HPDE6-E6E7 (cell line): Measurements from ENCODE around the gene SFSWAP.

ENCODE experiments used
- DNase-seq: peaks from one replicate; pipeline ENCODE4 v3.0.0; 2011; ENCODE audit warnings: missing footprints; ENCODE audit errors: extremely low spot score

SFSWAP gene

GRCh38 chr12:131787143-131787660 lies 76.3 kb downstream of the SFSWAP start:
- DNase-seq, result no peak

- no peak for DNase-seq
Measured at GRCh38 chr12:131788070-131788469, 77.2 kb downstream of the SFSWAP start.

GRCh38 chr12:131789638-131790037 lies 78.7 kb downstream of the SFSWAP start:
- no peak for DNase-seq

- no peak for DNase-seq
Measured at GRCh38 chr12:131793243-131794022, 82.5 kb downstream of the SFSWAP start.

- DNase-seq, result no peak
Measured at GRCh38 chr12:131794061-131794460, 83.2 kb downstream of the SFSWAP start.

- no peak for DNase-seq
Measured at GRCh38 chr12:131794573-131794972, 83.7 kb downstream of the SFSWAP start.

GRCh38 chr12:131795064-131795463 lies 84.2 kb downstream of the SFSWAP start:
- DNase-seq, result no peak

- no peak for DNase-seq
Measured at GRCh38 chr12:131795690-131796410, 85.0 kb downstream of the SFSWAP start.

- DNase-seq, result no peak
Measured at GRCh38 chr12:131796411-131796736, 85.5 kb downstream of the SFSWAP start.

GRCh38 chr12:131796754-131797587 lies 86.1 kb downstream of the SFSWAP start:
- no peak for DNase-seq

GRCh38 chr12:131797588-131797934 lies 86.7 kb downstream of the SFSWAP start:
- no peak for DNase-seq

- DNase-seq, result no peak
Measured at GRCh38 chr12:131799195-131799594, 88.3 kb downstream of the SFSWAP start.

- DNase-seq, result no peak
Measured at GRCh38 chr12:131799828-131800593, 89.1 kb downstream of the SFSWAP start.

- no peak for DNase-seq
Measured at GRCh38 chr12:131800594-131801135, 89.8 kb downstream of the SFSWAP start.

- no peak for DNase-seq
Measured at GRCh38 chr12:131801254-131801866, 90.5 kb downstream of the SFSWAP start.

- no peak for DNase-seq
Measured at GRCh38 chr12:131803961-131804521, 93.2 kb downstream of the SFSWAP start.

- no peak for DNase-seq
Measured at GRCh38 chr12:131805421-131805820, 94.5 kb downstream of the SFSWAP start.

GRCh38 chr12:131806674-131807073 lies 95.8 kb downstream of the SFSWAP start:
- no peak for DNase-seq

- no peak for DNase-seq
Measured at GRCh38 chr12:131808744-131809371, 98.0 kb downstream of the SFSWAP start.
